Upper lobe of right lung (tissue), 1 donor: ENCODE measurements around the gene ARHGEF17. TPM values are rescaled to one million over a fixed set of nuclear protein-coding genes. Genes with fewer than 3 reads are reported as not detected.

Source experiments
- ATAC-seq: fragments of 200-7000 bp; cut with Tn5 transposase; one replicate; pipeline ENCODE4 v1.9.1; 2020; ENCODE audit warnings: mild to moderate bottlenecking, moderate library complexity
- DNase-seq: peaks from one replicate; pipeline ENCODE4 v3.0.0-alpha.2; 2020
- H3K27ac ChIP-seq: fragments of 200-600 bp; one replicate; pipeline ENCODE4 v1.8.0; 2022
- H3K27me3 ChIP-seq: fragments of 200-600 bp; one replicate; pipeline ENCODE4 v1.8.0; 2022; ENCODE audit warnings: mild to moderate bottlenecking
- H3K36me3 ChIP-seq: fragments of 200-600 bp; one replicate; pipeline ENCODE4 v1.8.0; 2022
- H3K4me1 ChIP-seq: fragments of 200-600 bp; one replicate; pipeline ENCODE4 v1.8.0; 2022
- H3K4me3 ChIP-seq: fragments of 200-600 bp; one replicate; pipeline ENCODE4 v1.8.0; 2022; ENCODE audit warnings: mild to moderate bottlenecking
- H3K9me3 ChIP-seq: fragments of 200-600 bp; one replicate; pipeline ENCODE4 v1.8.0; 2022
- intact Hi-C: fragments of 100-400 bp; cut with DNase I; formaldehyde crosslinking; loops from one replicate; pipeline ENCODE4 v1.11.0; 2022
- total RNA-seq: library from RNA; stranded (reverse); fragmentation: NEBNext Ultra II Directional; extraction: Animal tissue kit (Norgen Biotek cat#: 25700); gene quantifications from one replicate; pipeline ENCODE4 v1.2.1, GENCODE V29; 2021
- TF ChIP-seq, protein P1 (sequence below): fragments of 200-600 bp; IDR thresholded peaks from one replicate; pipeline ENCODE4 v1.8.0; 2022; ENCODE audit warnings: antibody characterized with exemption
- donor health status: DM: no; HTN: yes; CAD: no; lungs with severe emphysema.

Gene ARHGEF17
- total RNA-seq, 1 donor from 2014 or later, result 74.5 TPM

DNA sequence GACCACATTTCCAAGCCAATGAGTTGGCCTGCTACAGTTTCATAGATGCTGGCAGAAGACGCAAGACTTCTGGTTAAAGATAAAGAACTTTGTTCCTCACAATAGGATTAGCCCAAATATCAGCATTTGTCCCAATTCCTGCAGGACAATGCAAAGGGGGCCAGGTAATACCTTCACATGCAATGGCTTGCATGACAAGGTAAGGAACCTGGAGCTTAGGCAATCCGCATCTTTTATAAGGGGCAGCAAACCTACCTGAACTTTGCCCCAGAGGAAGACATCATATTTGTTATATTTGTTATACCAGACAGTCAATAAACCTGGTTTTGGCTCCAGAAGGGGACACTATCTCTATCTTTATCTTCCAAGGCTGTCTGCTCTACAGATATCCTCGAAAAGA is 30.6 kb upstream of the ARHGEF17 start:
- TF ChIP-seq, protein P1, sequence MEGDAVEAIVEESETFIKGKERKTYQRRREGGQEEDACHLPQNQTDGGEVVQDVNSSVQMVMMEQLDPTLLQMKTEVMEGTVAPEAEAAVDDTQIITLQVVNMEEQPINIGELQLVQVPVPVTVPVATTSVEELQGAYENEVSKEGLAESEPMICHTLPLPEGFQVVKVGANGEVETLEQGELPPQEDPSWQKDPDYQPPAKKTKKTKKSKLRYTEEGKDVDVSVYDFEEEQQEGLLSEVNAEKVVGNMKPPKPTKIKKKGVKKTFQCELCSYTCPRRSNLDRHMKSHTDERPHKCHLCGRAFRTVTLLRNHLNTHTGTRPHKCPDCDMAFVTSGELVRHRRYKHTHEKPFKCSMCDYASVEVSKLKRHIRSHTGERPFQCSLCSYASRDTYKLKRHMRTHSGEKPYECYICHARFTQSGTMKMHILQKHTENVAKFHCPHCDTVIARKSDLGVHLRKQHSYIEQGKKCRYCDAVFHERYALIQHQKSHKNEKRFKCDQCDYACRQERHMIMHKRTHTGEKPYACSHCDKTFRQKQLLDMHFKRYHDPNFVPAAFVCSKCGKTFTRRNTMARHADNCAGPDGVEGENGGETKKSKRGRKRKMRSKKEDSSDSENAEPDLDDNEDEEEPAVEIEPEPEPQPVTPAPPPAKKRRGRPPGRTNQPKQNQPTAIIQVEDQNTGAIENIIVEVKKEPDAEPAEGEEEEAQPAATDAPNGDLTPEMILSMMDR, result no peak
- no peak overlapping the region for H3K27ac ChIP-seq
- H3K4me1 ChIP-seq, result no peaks in the 10 kb centered on the region
- H3K27me3 ChIP-seq, result no peaks in the 10 kb centered on the region
- ATAC-seq (no peak), DNase-seq (no peak)
- H3K9me3 ChIP-seq, result no peaks in the 10 kb centered on the region
- H3K4me3 ChIP-seq, result no peak overlapping the region
- intact Hi-C loops, result no loop called here
- H3K36me3 ChIP-seq, result no peaks in the 10 kb centered on the region

DNA sequence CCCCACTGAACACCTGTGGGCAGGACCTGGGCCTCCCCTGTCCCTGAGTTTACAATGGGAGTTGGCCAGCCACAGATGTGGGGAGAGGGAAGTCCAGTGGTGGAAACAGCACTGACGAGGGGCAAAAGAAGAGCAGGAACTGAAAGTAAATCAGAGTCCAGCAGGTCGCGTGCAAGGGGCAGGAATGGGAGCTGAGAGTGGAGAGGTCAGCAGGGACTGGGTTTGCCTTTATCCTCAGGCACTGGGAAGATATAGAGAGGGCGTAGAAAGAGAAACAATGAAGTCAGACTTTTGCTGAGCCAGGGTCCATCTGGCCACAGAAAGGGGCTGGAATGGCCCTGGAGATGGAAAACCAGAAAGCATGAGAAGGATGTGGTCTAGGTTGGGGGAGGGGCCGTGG is 27.4 kb upstream of the ARHGEF17 start:
- H3K27ac ChIP-seq, result no peak overlapping the region
- intact Hi-C loops, result no loop called here
- DNase-seq, result peak; percentile 57

DNA sequence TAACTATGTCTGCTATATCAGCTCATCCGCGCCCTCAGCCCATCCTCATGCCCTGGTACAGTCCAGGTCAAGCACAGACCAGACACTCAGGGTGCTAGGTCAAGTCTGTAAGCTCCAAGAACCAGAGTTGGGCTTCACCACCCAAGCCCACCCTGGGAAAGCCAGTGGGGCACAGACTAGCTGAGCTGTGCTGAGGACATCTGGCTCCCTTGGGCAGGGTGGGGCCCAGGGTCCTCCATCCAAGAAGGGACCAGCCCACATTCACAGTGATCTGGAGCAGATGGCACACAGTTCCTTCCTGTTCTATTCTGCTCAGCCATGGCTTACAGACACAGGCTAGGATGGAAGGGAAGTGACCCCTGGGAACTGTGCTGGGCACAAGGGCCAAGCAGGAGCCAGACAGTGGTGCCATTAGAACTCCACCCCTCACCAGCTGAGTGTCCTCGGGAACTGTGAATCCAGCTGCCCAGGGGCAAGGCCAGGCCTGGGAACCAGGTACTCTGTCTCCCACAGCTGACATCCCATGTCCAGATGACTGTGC is 26.8 kb upstream of the ARHGEF17 start:
- no peaks in the 10 kb centered on the region for H3K4me1 ChIP-seq
- H3K4me3 ChIP-seq, result no peak overlapping the region
- no peak overlapping the region for H3K27ac ChIP-seq
- DNase-seq (peak; percentile 47), ATAC-seq (peak; percentile 69)
- intact Hi-C loops, result no loop called here
- no peaks in the 10 kb centered on the region for H3K27me3 ChIP-seq
- H3K36me3 ChIP-seq, result no peaks in the 10 kb centered on the region
- no peaks in the 10 kb centered on the region for H3K9me3 ChIP-seq
- TF ChIP-seq, protein P1, result no peak

More for the DNA sequence above, 27.4 kb upstream of the ARHGEF17 start:
- H3K27me3 ChIP-seq, result no peaks in the 10 kb centered on the region
- no peaks in the 10 kb centered on the region for H3K4me1 ChIP-seq
- H3K9me3 ChIP-seq, result no peaks in the 10 kb centered on the region
- TF ChIP-seq, protein P1, result no peak
- no peak overlapping the region for H3K4me3 ChIP-seq
- ATAC-seq, result peak; percentile 65
- no peaks in the 10 kb centered on the region for H3K36me3 ChIP-seq

DNA sequence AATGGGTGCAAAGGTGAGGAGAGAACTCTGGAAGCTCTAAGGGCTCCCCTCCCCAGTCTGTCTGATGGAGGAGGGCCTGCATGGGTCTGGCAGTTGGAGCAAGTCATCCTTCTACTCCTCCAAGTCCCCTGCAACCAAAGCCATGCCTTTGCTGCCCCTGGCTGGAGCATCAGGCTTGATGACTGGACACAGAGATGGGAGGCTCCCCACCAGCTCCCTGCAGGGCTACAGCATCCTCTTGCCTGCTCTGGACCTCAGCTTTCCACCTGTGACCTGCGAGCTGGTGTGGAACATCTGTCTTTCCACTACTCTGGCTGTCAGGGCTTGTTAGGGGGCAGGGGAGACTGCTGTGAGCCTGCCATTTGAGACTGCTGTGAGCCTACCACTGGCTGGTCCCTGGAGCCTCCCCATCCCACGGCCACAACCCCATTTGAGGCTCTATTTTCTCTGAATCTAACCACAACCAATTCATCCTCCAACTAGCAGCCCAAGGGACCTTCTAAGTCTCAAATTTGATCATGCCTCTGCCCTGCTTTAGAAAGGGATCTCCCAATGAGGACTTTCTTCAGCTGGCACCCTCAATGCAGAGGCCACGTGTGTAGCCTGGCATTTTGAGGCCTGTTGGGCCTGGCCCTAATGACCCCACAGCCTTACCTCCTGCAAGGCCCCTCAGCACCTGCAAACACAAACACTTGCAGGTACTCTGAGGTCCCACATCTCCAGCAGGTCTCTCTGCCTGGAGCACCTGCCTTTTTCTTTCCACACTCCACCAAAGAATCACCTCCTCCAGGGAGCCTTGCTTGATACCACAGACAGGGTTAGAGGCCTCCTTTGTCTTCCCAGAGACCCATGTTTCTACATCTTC is 26.0 kb upstream of the ARHGEF17 start:
- H3K27me3 ChIP-seq, result no peaks in the 10 kb centered on the region
- TF ChIP-seq, protein P1, result no peak
- intact Hi-C loops, result no loop called here
- no peaks in the 10 kb centered on the region for H3K9me3 ChIP-seq
- no peak overlapping the region for H3K4me3 ChIP-seq
- no peak for ATAC-seq
- H3K4me1 ChIP-seq, result no peaks in the 10 kb centered on the region
- H3K36me3 ChIP-seq, result no peaks in the 10 kb centered on the region
- H3K27ac ChIP-seq, result no peak overlapping the region
- DNase-seq, result peak; percentile 50

DNA sequence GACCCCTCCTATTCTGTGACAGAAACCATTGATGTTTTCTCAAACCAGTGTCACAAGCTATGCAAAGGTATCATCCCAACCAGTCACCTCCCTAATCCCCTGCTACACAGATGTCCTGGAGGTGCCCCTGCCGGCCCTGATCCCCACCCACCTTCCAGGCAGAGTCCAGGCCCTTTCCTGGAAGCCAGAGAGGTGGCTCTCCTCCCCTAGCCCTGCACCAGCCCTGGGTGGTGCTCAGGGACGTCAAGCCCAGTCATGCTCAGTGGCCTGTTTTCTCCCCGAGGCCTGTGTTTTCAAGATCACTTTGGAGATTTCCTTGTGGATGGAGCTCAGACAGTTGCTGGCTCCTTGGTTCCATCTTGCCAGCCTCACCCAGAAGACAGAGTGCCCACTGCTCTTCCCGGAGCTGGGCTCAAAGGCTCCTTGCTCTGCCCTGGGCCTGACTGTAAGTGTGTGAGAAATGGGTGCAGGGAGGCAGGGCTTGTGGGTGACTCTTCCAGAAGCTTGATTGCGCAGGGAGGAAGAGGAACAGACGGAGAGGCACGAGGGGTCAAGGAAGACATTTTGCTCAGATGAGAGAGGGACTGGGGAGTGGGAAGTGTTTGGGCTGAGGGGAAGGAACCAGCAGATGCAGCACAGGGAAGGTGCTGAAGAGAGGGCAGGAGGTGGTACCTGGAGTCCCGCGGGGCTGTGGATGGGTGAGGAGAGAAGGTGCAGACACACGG is 24.6 kb upstream of the ARHGEF17 start:
- peak; percentile 41 for DNase-seq
- intact Hi-C loops, result no loop called here
- no peaks in the 10 kb centered on the region for H3K27me3 ChIP-seq
- H3K4me1 ChIP-seq, result peaks cover 7% of the 10 kb centered on the region
- H3K36me3 ChIP-seq, result no peaks in the 10 kb centered on the region
- TF ChIP-seq, protein P1, result no peak
- H3K9me3 ChIP-seq, result no peaks in the 10 kb centered on the region
- peak; percentile 40 for ATAC-seq
- no peak overlapping the region for H3K27ac ChIP-seq
- no peak overlapping the region for H3K4me3 ChIP-seq
